Measurements from ENCODE around the gene RHOT2. TPM values are rescaled to one million over a fixed set of nuclear protein-coding genes. Genes with fewer than 3 reads are reported as not detected.

Gene RHOT2
- total and polyA plus RNA-seq, 9 of the 15 experiments (the other 6 are each of a cell fraction or from before 2014, with no cell fraction given), result 5.0 to 373 (median 112) TPM

- TF ChIP-seq ZNF609 (CRISPR knock-in tag; IDR thresholded peaks at IDR 0.05; ENCODE audit: borderline replicate concordance), result 0 out of 2 replicates have a peak, but pooled peaks have one; percentile 47
- no peak for TF ChIP-seq ZNF212 (CRISPR knock-in tag; IDR thresholded peaks at IDR 0.05)
- peak; percentile 87 for TF ChIP-seq TAF1 (IDR thresholded peaks at IDR 0.05; ENCODE audit: control insufficient read depth, extremely low read depth, insufficient read depth, low read length, severe bottlenecking)
- peak; percentile 97; the same call in 1 of the 2 replicates for TF ChIP-seq KAT7 (CRISPR knock-in tag; IDR thresholded peaks at IDR 0.05; ENCODE audit: borderline replicate concordance)
- TF ChIP-seq ASH1L (IDR thresholded peaks at IDR 0.05; ENCODE audit: borderline replicate concordance, low read depth, partially characterized antibody), result no peak
- TF ChIP-seq TAF15 (IDR thresholded peaks at IDR 0.05; ENCODE audit: low read depth, low read length), result no peak
- TF ChIP-seq TRIM25 (IDR thresholded peaks at IDR 0.05; ENCODE audit: borderline replicate concordance), result no peak
- TF ChIP-seq ZBTB17 (CRISPR knock-in tag; IDR thresholded peaks at IDR 0.05), result 0 out of 2 replicates have a peak, but pooled peaks have one; percentile 45
- no peak for TF ChIP-seq NR3C1 (CRISPR knock-in tag; IDR thresholded peaks at IDR 0.05)
- TF ChIP-seq HBP1 (CRISPR knock-in tag; IDR thresholded peaks at IDR 0.05), result no peak
- peak; percentile 63 to 87 for TF ChIP-seq E2F6 (IDR thresholded peaks at IDR 0.05; ENCODE audit: borderline replicate concordance in 1 of 2, extremely low read depth in 1 of 2, insufficient read depth in 1 of 2, insufficient read length in 1 of 2, low read depth in 1 of 2, low read length in 1 of 2, poor library complexity in 1 of 2, severe bottlenecking in 1 of 2)
- peak; percentile 21; the same call in 1 of the 2 replicates for TF ChIP-seq LCOR (CRISPR knock-in tag; IDR thresholded peaks at IDR 0.05)
- peak; percentile 68 for TF ChIP-seq SAP30 (IDR thresholded peaks at IDR 0.05; ENCODE audit: borderline replicate concordance, insufficient read depth, low read depth, low read length, poor library complexity, severe bottlenecking)
- no peak for TF ChIP-seq ZBTB1 (CRISPR knock-in tag; IDR thresholded peaks at IDR 0.05; ENCODE audit: borderline replicate concordance, low read depth)
Observed at GRCh38 chr16:667780-668518, at the start of gene RHOT2 (continued).

All from K562 (cell line).